ENCODE results near the gene KCNE3. TPM values are rescaled to one million over a fixed set of nuclear protein-coding genes. Genes with fewer than 3 reads are reported as not detected.

KCNE3 gene
- total RNA-seq, 1 experiment from 2014 or later = 4.9 TPM

DNA sequence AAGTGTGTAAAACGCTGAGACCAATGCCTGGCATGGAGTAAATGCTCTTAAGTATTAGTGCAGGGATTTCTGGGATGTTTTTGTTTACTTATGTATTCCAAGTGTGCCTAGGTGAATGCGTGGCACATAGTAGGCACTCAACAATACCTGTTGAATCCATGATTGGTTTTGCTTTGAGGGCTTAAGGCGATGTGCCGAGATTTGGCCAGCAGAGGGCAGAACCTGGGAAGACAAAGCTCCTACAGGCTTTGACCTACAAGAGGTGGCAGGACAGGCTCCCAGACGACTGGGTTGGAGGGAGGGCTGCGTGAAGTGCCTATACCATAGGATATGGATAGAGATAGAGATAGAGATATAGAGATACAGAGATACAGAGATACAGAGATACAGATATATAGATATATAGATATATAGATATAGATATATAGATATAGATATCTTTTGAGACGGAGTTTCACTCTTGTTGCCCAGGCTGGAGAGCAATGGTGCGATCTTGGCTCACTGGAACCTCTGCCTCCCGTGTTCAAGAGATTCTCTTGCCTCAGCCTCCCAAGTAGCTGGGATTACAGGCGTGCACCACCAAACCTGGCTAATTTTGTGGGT, 13.9 kb downstream of the KCNE3 start:
- Histone ChIP-seq H3K79me2 (ENCODE audit: insufficient read depth, low read length) (no peaks in the 10 kb centered on the region), H3K4ac (ENCODE audit: low read depth, low read length) (no peak overlapping the region), H2AFZ (ENCODE audit: low read length) (no peak overlapping the region), H3K9ac (ENCODE audit: extremely low read depth, insufficient read length, low read length) (no peak overlapping the region), H3K9me3 (ENCODE audit: control insufficient read depth, low read depth, low read length) (no peaks in the 10 kb centered on the region), H3T11ph (ENCODE audit: low read length) (no peak overlapping the region), H3K4me1 (ENCODE audit: insufficient read depth, low read length) (no peaks in the 10 kb centered on the region), H4K5ac (ENCODE audit: insufficient read length, low read depth, low read length) (no peak overlapping the region), H4K20me1 (ENCODE audit: control insufficient read depth, insufficient read depth, insufficient read length) (no peaks in the 10 kb centered on the region), H2BK20ac (ENCODE audit: low read depth, low read length, poor library complexity, severe bottlenecking) (no peak overlapping the region), H3K79me1 (ENCODE audit: insufficient read depth, low read depth, low read length, poor library complexity, severe bottlenecking) (no peaks in the 10 kb centered on the region), H2BK120ac (ENCODE audit: low read depth, low read length, poor library complexity, severe bottlenecking) (no peak overlapping the region), H4K8ac (replicated peaks; ENCODE audit: insufficient read length, low read depth, low read length) (no peak overlapping the region), H3K23me2 (ENCODE audit: insufficient read length, low read depth, low read length, poor library complexity, severe bottlenecking) (no peaks in the 10 kb centered on the region), H2BK12ac (ENCODE audit: insufficient read length, low read depth, low read length) (no peak overlapping the region), H2AK5ac (ENCODE audit: insufficient read length, low read length) (no peak overlapping the region), H2BK15ac (ENCODE audit: low read depth, low read length) (no peak overlapping the region), H3K27ac (ENCODE audit: insufficient read length, low read depth, low read length) (no peak overlapping the region), H3K4me2 (ENCODE audit: insufficient read depth, insufficient read length, low read length) (no peak overlapping the region), H2BK5ac (ENCODE audit: insufficient read length, low read length) (no peak overlapping the region), H3K23ac (ENCODE audit: insufficient read length, low read depth, low read length) (no peak overlapping the region), H3K27me3 (ENCODE audit: insufficient read depth, low read length) (no peaks in the 10 kb centered on the region), H3K56ac (ENCODE audit: insufficient read length, low read depth, low read length) (no peak overlapping the region), H3K18ac (ENCODE audit: insufficient read length, low read depth, low read length) (no peak overlapping the region), H3K14ac (ENCODE audit: insufficient read depth, low read length) (no peak overlapping the region), H4K91ac (ENCODE audit: insufficient read length, low read depth, low read length) (no peak overlapping the region)
- Mint-ChIP-seq H3K27ac (no peak overlapping the region), H3K9me3 (no peaks in the 10 kb centered on the region), H3K4me1 (peaks cover 2 to 11% of the 10 kb centered on the region in 2 experiments; a peak in 3 of 4 replicates), H3K27me3 (ENCODE audit: low read depth) (no peaks in the 10 kb centered on the region; the same call in 1 of the 2 replicates), H3K36me3 (ENCODE audit: insufficient read depth in 1 of 3, low read depth in 3 of 3) (peaks cover 0 to 2% (median 0%) of the 10 kb centered on the region in 3 experiments; a peak in 1 of 7 replicates), H3K4me3 (no peak overlapping the region)
- TF ChIP-seq, protein P1, sequence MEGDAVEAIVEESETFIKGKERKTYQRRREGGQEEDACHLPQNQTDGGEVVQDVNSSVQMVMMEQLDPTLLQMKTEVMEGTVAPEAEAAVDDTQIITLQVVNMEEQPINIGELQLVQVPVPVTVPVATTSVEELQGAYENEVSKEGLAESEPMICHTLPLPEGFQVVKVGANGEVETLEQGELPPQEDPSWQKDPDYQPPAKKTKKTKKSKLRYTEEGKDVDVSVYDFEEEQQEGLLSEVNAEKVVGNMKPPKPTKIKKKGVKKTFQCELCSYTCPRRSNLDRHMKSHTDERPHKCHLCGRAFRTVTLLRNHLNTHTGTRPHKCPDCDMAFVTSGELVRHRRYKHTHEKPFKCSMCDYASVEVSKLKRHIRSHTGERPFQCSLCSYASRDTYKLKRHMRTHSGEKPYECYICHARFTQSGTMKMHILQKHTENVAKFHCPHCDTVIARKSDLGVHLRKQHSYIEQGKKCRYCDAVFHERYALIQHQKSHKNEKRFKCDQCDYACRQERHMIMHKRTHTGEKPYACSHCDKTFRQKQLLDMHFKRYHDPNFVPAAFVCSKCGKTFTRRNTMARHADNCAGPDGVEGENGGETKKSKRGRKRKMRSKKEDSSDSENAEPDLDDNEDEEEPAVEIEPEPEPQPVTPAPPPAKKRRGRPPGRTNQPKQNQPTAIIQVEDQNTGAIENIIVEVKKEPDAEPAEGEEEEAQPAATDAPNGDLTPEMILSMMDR (conservative IDR thresholded peaks at IDR 0.05) = peak; percentile 90
- WGBS (ENCODE audit: extremely low coverage, insufficient read length, low lambda C conversion rate) = no CpG with 5 or more reads among the region's 10 CpGs
- DNase-seq = peak; percentile 83

All from H9 (cell line).